ENCODE measurements around the gene LZIC.

DNA sequence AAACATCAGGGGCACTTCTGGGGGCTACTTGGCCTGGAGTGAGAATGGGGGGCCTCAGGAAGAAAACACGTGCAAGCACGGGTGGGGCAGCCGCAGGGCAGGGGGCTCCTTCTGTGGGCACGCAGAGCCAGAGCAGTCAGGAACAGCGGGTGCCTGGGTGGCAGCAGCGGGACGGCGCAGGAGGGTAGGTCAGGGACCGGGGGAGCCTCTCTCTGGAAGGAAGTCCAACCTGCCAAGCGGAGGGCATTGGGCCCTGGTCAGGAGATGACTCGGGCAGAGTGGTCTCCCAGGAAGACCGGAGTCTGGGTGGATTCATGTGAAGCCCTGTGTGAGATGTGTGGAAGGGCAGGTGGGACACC lies 60.3 kb downstream of the LZIC start:
- no peak for TF ChIP-seq POLR2AphosphoS5 (IDR thresholded peaks at IDR 0.05)
- TF ChIP-seq, protein P1, sequence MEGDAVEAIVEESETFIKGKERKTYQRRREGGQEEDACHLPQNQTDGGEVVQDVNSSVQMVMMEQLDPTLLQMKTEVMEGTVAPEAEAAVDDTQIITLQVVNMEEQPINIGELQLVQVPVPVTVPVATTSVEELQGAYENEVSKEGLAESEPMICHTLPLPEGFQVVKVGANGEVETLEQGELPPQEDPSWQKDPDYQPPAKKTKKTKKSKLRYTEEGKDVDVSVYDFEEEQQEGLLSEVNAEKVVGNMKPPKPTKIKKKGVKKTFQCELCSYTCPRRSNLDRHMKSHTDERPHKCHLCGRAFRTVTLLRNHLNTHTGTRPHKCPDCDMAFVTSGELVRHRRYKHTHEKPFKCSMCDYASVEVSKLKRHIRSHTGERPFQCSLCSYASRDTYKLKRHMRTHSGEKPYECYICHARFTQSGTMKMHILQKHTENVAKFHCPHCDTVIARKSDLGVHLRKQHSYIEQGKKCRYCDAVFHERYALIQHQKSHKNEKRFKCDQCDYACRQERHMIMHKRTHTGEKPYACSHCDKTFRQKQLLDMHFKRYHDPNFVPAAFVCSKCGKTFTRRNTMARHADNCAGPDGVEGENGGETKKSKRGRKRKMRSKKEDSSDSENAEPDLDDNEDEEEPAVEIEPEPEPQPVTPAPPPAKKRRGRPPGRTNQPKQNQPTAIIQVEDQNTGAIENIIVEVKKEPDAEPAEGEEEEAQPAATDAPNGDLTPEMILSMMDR (IDR thresholded peaks at IDR 0.05), result no peak

All from sigmoid colon (tissue), 4 donors.